Activated T-helper 2 cell treated with anti-CD3 and anti-CD28 coated beads, Interferon-gamma antibody, Interleukin-2, Interleukin-4, amounts not matched to agents 10 μg/mL and 5 μg/mL and 100 μg/mL, durations not matched to agents 14 hours and 24 hours and 36 hours (primary cell): ENCODE data around the gene TKFC. TPM values are rescaled to one million over a fixed set of nuclear protein-coding genes. Genes with fewer than 3 reads are reported as not detected.

Source experiments
- DNase-seq: peaks from one replicate; pipeline ENCODE4 v3.0.0; 2021; ENCODE audit warnings: low spot score
- H3K27ac Mint-ChIP-seq: one replicate; pipeline ENCODE4 v1.8.0; 2021; ENCODE audit warnings: mixed read lengths
- H3K27me3 Mint-ChIP-seq: one replicate; pipeline ENCODE4 v1.8.0; 2021; ENCODE audit warnings: low read depth, mixed read lengths
- H3K36me3 Mint-ChIP-seq: one replicate; pipeline ENCODE4 v1.8.0; 2021; ENCODE audit warnings: low read depth, mixed read lengths
- H3K4me1 Mint-ChIP-seq: one replicate; pipeline ENCODE4 v1.8.0; 2021; ENCODE audit warnings: low read depth, mixed read lengths
- H3K4me3 Mint-ChIP-seq: one replicate; pipeline ENCODE4 v1.8.0; 2021; ENCODE audit warnings: low read depth, mild to moderate bottlenecking, moderate library complexity, mixed read lengths
- H3K9me3 Mint-ChIP-seq: one replicate; pipeline ENCODE4 v1.8.0; 2021; ENCODE audit warnings: mixed read lengths
- intact Hi-C: fragments of 100-400 bp; cut with micrococcal nuclease; formaldehyde crosslinking; loops from one replicate; pipeline ENCODE4 v1.15.1; 2023
- total RNA-seq: library from RNA; stranded (reverse); gene quantifications from 2 replicates; pipeline ENCODE4 v1.2.3, GENCODE V29; 2022

TKFC gene
- total RNA-seq, result 72.8 and 78.3 TPM in 2 replicates

GRCh38 chr11:61332797-61333549 lies at the start of gene TKFC, which contains the start of gene DDB1:
TSS of gene TKFC (plus strand) at chr11:61333228. CDS start at chr11:61334729, 1,501 bp downstream.
TSS of gene DDB1 (minus strand) at chr11:61333105. CDS start at chr11:61332968, 137 bp downstream.
- H3K4me3 Mint-ChIP-seq, result peak within 1 kb of the TSS; percentile 94
- intact Hi-C loops, result loop anchor here (1.0 to 10.0 kb wide), 4 partner anchors 29 to 182 kb away; partner anchors contain the start of genes SDHAF2 and TMEM138

GRCh38 chr11:61283613-61284012 lies 49.4 kb upstream of the TKFC start:
- no peak for DNase-seq
- Mint-ChIP-seq H3K4me1 (no peaks in the 10 kb centered on the region), H3K4me3 (no peak overlapping the region), H3K27me3 (no peaks in the 10 kb centered on the region), H3K9me3 (no peaks in the 10 kb centered on the region), H3K36me3 (peaks cover 3% of the 10 kb centered on the region), H3K27ac (no peak overlapping the region)
- intact Hi-C loops, result no loop called here

More at GRCh38 chr11:61332797-61333549, at the start of gene TKFC, which contains the start of gene DDB1:
- H3K9me3 Mint-ChIP-seq, result no peaks in the 10 kb centered on the region
- peaks cover 58% of the 10 kb centered on the region for H3K4me1 Mint-ChIP-seq
- peaks cover 42% of the 10 kb centered on the region for H3K36me3 Mint-ChIP-seq
- H3K27ac Mint-ChIP-seq, result peak within 1 kb of the TSS; percentile 94
- DNase-seq, result peak; percentile 98
- no peaks in the 10 kb centered on the region for H3K27me3 Mint-ChIP-seq

- no peak for DNase-seq
- no peaks in the 10 kb centered on the region for H3K9me3 Mint-ChIP-seq
- no peak overlapping the region for H3K4me3 Mint-ChIP-seq
- peaks cover 3% of the 10 kb centered on the region for H3K27me3 Mint-ChIP-seq
- no peak overlapping the region for H3K27ac Mint-ChIP-seq
- intact Hi-C loops, result no loop called here
- H3K36me3 Mint-ChIP-seq, result peaks cover 3% of the 10 kb centered on the region
- H3K4me1 Mint-ChIP-seq, result no peaks in the 10 kb centered on the region
These were observed 45.6 kb upstream of the TKFC start for GRCh38 chr11:61287338-61287977.

- Mint-ChIP-seq H3K27me3 (peaks cover 14% of the 10 kb centered on the region), H3K36me3 (peaks cover 3% of the 10 kb centered on the region), H3K4me1 (peaks cover 10% of the 10 kb centered on the region), H3K9me3 (no peaks in the 10 kb centered on the region), H3K4me3 (no peak overlapping the region), H3K27ac (no peak overlapping the region)
- intact Hi-C loops, result loop anchor here (5.0 kb wide), 1 partner anchor 41 kb away; the partner anchor contains the start of genes DDB1 and TKFC
- DNase-seq, result no peak
These were observed 41.9 kb upstream of the TKFC start for GRCh38 chr11:61290905-61291690.

- peaks cover 14% of the 10 kb centered on the region for H3K27me3 Mint-ChIP-seq
- no peak overlapping the region for H3K4me3 Mint-ChIP-seq
- H3K4me1 Mint-ChIP-seq, result peaks cover 13% of the 10 kb centered on the region
- H3K36me3 Mint-ChIP-seq, result peaks cover 9% of the 10 kb centered on the region
- H3K9me3 Mint-ChIP-seq, result no peaks in the 10 kb centered on the region
- intact Hi-C loops, result loop anchor here (5.0 kb wide), 1 partner anchor 40 kb away; the partner anchor contains the start of genes DDB1 and TKFC
- DNase-seq, result no peak
- H3K27ac Mint-ChIP-seq, result no peak overlapping the region
These were observed 40.7 kb upstream of the TKFC start for GRCh38 chr11:61292356-61292755.

- H3K4me3 Mint-ChIP-seq, result peak overlapping the region; percentile 83
- no peaks in the 10 kb centered on the region for H3K9me3 Mint-ChIP-seq
- peak; percentile 10 for DNase-seq
- H3K27ac Mint-ChIP-seq, result peak overlapping the region; percentile 63
- H3K36me3 Mint-ChIP-seq, result peaks cover 23% of the 10 kb centered on the region
- peaks cover 30% of the 10 kb centered on the region for H3K4me1 Mint-ChIP-seq
- intact Hi-C loops, result loop anchor here (1.0 to 5.0 kb wide), 2 partner anchors 38 to 40 kb away; partner anchors contain the start of genes DDB1 and TKFC
- peaks cover 14% of the 10 kb centered on the region for H3K27me3 Mint-ChIP-seq
These were observed 38.9 kb upstream of the TKFC start for GRCh38 chr11:61293867-61294716.

- DNase-seq, result peak; percentile 67
- Mint-ChIP-seq H3K27me3 (peaks cover 14% of the 10 kb centered on the region), H3K9me3 (no peaks in the 10 kb centered on the region), H3K4me3 (peak within 1 kb of the TSS; percentile 83), H3K36me3 (peaks cover 23% of the 10 kb centered on the region), H3K4me1 (peaks cover 30% of the 10 kb centered on the region), H3K27ac (peak within 1 kb of the TSS; percentile 52)
- intact Hi-C loops, result loop anchor here (1.0 to 5.0 kb wide), 2 partner anchors 37 to 41 kb away; partner anchors contain the start of genes DDB1 and TKFC
These were observed 38.1 kb upstream of the TKFC start, which contains the start of gene VWCE for GRCh38 chr11:61294717-61295595. TSS of gene VWCE (minus strand) at chr11:61295316. CDS start at chr11:61295037, 279 bp downstream.

- Mint-ChIP-seq H3K27me3 (peaks cover 14% of the 10 kb centered on the region), H3K9me3 (no peaks in the 10 kb centered on the region), H3K4me3 (peak overlapping the region; percentile 70), H3K36me3 (peaks cover 29% of the 10 kb centered on the region), H3K27ac (no peak overlapping the region), H3K4me1 (peaks cover 30% of the 10 kb centered on the region)
- no peak for DNase-seq
- intact Hi-C loops, result no loop called here
These were observed 37.5 kb upstream of the TKFC start for GRCh38 chr11:61295596-61295926.

GRCh38 chr11:61297341-61297740 lies 35.7 kb upstream of the TKFC start:
- no peaks in the 10 kb centered on the region for H3K9me3 Mint-ChIP-seq
- H3K4me3 Mint-ChIP-seq, result peak overlapping the region; percentile 0
- H3K4me1 Mint-ChIP-seq, result peaks cover 30% of the 10 kb centered on the region
- peak overlapping the region; percentile 8 for H3K27ac Mint-ChIP-seq
- peaks cover 47% of the 10 kb centered on the region for H3K36me3 Mint-ChIP-seq
- H3K27me3 Mint-ChIP-seq, result peaks cover 12% of the 10 kb centered on the region
- intact Hi-C loops, result no loop called here
- DNase-seq, result no peak

GRCh38 chr11:61297746-61298145 lies 35.3 kb upstream of the TKFC start:
- peaks cover 30% of the 10 kb centered on the region for H3K4me1 Mint-ChIP-seq
- peaks cover 51% of the 10 kb centered on the region for H3K36me3 Mint-ChIP-seq
- intact Hi-C loops, result no loop called here
- no peaks in the 10 kb centered on the region for H3K9me3 Mint-ChIP-seq
- H3K27ac Mint-ChIP-seq, result peak overlapping the region; percentile 8
- peaks cover 9% of the 10 kb centered on the region for H3K27me3 Mint-ChIP-seq
- no peak for DNase-seq
- H3K4me3 Mint-ChIP-seq, result peak overlapping the region; percentile 0

- Mint-ChIP-seq H3K36me3 (peaks cover 59% of the 10 kb centered on the region), H3K4me1 (peaks cover 25% of the 10 kb centered on the region), H3K4me3 (no peak overlapping the region), H3K27me3 (peaks cover 2% of the 10 kb centered on the region), H3K27ac (peak overlapping the region; percentile 35), H3K9me3 (no peaks in the 10 kb centered on the region)
- DNase-seq, result no peak
- intact Hi-C loops, result no loop called here
These were observed 34.3 kb upstream of the TKFC start for GRCh38 chr11:61298663-61299244.
